Activated CD8-positive, alpha-beta memory T cell treated with anti-CD3 and anti-CD28 coated beads, Interleukin-2, amount 10 ng/mL, durations not matched to agents 7 days and 5 days (primary cell): ENCODE results near the gene ZNRD2. TPM values are rescaled to one million over a fixed set of nuclear protein-coding genes. Genes with fewer than 3 reads are reported as not detected.

Source experiments
- ATAC-seq: fragments of 150-1000 bp; cut with Tn5 transposase; one replicate; pipeline ENCODE4 v1.10.0; 2021; ENCODE audit warnings: moderate library complexity
- CTCF ChIA-PET: fragments of 350-600 bp; sonication (Branson Sonifier 250); formaldehyde crosslinking; loops from one replicate; lab custom pipeline; 2021; ENCODE audit warnings: antibody characterized with exemption; lab: Charles Lee
- DNase-seq: peaks from one replicate; pipeline ENCODE4 v3.0.0-alpha.2; 2020
- H3K27ac Mint-ChIP-seq: one replicate; pipeline ENCODE4 v1.8.0; 2021; ENCODE audit warnings: mild to moderate bottlenecking, mixed read lengths
- H3K27me3 Mint-ChIP-seq: one replicate; pipeline ENCODE4 v1.8.0; 2021; ENCODE audit warnings: mixed read lengths
- H3K36me3 Mint-ChIP-seq: one replicate; pipeline ENCODE4 v1.8.0; 2021; ENCODE audit warnings: mild to moderate bottlenecking, mixed read lengths
- H3K4me1 Mint-ChIP-seq: one replicate; pipeline ENCODE4 v1.8.0; 2021; ENCODE audit warnings: mixed read lengths
- H3K4me3 Mint-ChIP-seq: one replicate; pipeline ENCODE4 v1.8.0; 2021; ENCODE audit warnings: mild to moderate bottlenecking, moderate library complexity, mixed read lengths
- H3K9me3 Mint-ChIP-seq: one replicate; pipeline ENCODE4 v1.8.0; 2022; ENCODE audit warnings: low read depth, mixed read lengths
- total RNA-seq, 2 experiments: library from RNA; stranded (reverse); gene quantifications; one replicate each; pipeline ENCODE4 v1.2.3, GENCODE V29; 2021

The ZNRD2 gene
- total RNA-seq, 2 experiments from 2014 or later: 42.1 to 45.5 TPM

DNA sequence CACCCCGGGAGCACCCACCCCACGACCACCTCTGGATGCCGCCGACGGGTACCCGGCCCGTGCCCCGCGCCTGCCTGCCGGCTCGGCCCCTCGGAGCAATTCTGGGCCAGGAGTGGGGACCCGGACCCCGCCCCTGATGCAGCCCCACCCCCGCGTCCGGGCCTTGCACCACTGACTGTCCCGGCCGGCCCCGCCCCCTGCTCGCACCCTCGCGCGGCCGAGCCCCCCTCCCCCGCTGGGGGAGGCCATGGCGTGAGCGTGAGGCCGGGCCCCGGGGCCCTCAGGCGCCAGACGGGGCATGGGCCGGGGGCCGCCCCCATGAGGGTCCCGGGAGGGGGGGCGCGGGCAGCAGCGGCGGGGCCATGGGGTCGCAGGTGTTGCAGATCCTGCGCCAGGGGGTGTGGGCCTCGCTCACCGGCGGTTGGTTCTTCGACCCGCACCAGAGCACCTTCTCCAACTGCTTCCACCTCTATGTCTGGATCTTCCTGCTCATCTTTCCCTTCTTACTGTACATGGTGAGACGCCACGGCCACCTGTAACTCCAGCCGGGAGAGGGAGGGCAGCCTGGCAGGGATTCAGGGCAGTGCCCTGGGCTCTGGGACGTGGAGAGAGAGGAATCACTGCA lies 45.8 kb downstream of the ZNRD2 start:
- no peaks in the 10 kb centered on the region for H3K27me3 Mint-ChIP-seq
- H3K4me3 Mint-ChIP-seq: peak overlapping the region; percentile 85
- ATAC-seq (peak; percentile 1), DNase-seq (peak; percentile 52)
- peaks cover 24% of the 10 kb centered on the region for H3K36me3 Mint-ChIP-seq
- H3K9me3 Mint-ChIP-seq: no peaks in the 10 kb centered on the region
- peaks cover 38% of the 10 kb centered on the region for H3K4me1 Mint-ChIP-seq
- CTCF ChIA-PET: interaction anchor here (1.0 to 4.3 kb wide), 20 partner anchors 10 to 300 kb away, joined by 3 to 34 read pairs (median 6); partner anchors contain the start of genes FAM89B, KAT5, RNASEH2C and SIPA1
- peak overlapping the region; percentile 96 for H3K27ac Mint-ChIP-seq

DNA sequence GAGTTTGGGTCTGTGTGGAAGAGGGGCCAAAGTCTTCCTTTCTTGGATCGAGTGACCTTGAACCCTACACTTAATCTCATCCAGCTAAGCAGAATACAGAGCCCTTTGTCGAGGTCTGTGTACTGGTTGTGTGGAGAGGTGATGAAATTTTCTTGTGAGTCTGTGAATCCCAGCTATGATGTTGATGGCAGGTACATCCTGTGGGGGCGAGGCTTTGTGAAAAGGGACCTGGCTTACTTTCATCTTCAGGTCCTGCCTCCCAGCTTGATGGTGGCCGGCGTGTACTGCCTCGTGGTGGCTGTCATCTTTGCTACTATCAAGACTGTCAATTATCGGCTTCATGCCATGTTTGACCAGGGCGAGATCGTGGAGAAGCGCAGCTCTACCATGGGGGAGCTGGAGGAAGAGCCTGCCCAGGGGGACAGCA lies 46.3 kb downstream of the ZNRD2 start:
- H3K27me3 Mint-ChIP-seq: no peaks in the 10 kb centered on the region
- no peaks in the 10 kb centered on the region for H3K9me3 Mint-ChIP-seq
- ATAC-seq (no peak), DNase-seq (peak; percentile 62)
- peak overlapping the region; percentile 85 for H3K4me3 Mint-ChIP-seq
- H3K27ac Mint-ChIP-seq: peak overlapping the region; percentile 92
- peaks cover 24% of the 10 kb centered on the region for H3K36me3 Mint-ChIP-seq
- CTCF ChIA-PET: interaction anchor here (1.0 to 2.3 kb wide), 9 partner anchors 9 to 163 kb away, joined by 3 to 8 read pairs (median 4); partner anchors contain the start of genes SIPA1 and ZNRD2
- H3K4me1 Mint-ChIP-seq: peaks cover 34% of the 10 kb centered on the region

DNA sequence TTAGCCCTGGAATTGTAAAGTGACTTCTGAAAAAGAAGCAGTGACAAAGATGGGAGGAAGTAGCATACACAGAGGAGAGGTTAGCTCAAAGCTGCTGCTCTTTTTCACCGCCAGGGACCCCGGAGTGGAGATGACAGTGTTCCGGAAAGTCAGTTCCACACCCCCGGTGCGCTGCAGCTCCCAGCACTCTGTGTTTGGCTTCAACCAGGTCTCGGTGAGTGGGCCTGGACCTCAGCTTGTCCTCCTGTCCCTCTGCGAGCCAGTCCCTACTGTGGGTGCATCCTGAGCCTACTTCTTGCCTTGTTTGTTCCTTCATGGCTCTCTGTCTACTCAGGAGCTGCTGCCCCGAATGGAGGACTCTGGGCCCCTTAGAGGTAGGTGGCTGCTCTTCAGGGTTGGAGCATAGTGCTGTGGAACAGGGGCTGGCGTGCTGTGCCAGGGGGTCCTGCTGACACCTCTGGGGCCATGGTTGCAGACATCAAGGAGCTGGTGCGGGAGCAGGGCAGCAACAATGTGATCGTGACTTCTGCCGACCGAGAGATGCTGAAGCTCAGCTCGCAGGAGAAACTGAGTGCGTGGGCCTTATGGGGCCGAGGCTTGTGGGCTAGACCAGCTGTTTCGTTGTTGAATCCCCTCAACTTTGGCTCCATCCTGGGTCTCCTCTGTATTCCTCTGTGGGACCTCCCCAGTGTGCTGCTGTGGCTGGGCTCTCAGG lies 47.0 kb downstream of the ZNRD2 start:
- CTCF ChIA-PET: interaction anchor here (0.9 to 2.3 kb wide), 11 partner anchors 8 to 163 kb away, joined by 3 to 8 read pairs (median 4); partner anchors contain the start of genes FAM89B, KAT5, SIPA1 and ZNRD2
- H3K27me3 Mint-ChIP-seq: no peaks in the 10 kb centered on the region
- no peak for ATAC-seq
- H3K9me3 Mint-ChIP-seq: no peaks in the 10 kb centered on the region
- DNase-seq: no peak
- peaks cover 24% of the 10 kb centered on the region for H3K36me3 Mint-ChIP-seq
- peak overlapping the region; percentile 85 for H3K4me3 Mint-ChIP-seq
- H3K27ac Mint-ChIP-seq: peak overlapping the region; percentile 92
- peaks cover 29% of the 10 kb centered on the region for H3K4me1 Mint-ChIP-seq

DNA sequence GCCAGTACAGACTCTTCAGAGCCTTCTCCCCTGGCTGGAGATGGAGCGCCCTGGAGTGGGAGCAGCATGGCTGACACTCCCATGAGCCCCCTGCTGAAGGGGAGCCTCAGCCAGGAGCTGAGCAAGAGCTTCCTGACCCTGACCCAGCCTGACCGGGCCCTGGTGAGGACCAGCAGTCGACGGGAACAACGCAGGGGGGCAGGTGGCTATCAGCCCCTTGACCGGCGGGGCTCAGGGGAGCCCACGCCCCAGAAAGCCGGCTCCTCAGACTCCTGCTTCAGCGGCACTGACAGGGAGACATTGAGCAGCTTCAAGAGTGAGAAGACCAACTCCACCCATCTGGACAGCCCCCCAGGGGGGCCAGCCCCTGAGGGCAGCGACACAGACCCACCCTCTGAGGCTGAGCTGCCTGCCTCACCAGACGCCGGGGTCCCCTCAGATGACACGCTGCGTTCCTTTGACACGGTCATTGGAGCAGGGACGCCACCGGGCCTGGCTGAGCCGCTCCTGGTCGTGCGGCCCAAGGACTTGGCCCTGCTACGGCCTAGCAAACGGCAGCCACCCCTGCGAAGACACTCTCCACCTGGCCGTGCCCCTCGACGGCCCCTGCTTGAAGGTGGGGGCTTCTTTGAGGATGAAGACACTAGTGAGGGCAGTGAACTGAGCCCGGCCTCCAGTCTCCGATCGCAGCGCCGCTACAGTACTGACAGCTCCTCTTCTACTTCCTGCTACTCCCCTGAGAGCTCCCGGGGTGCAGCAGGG lies 47.9 kb downstream of the ZNRD2 start:
- CTCF ChIA-PET: interaction anchor here (0.9 to 2.3 kb wide), 7 partner anchors 8 to 94 kb away, joined by 3 to 8 read pairs (median 3); partner anchors contain the start of genes FAM89B, KAT5 and SIPA1
- no peak overlapping the region for H3K27ac Mint-ChIP-seq
- peaks cover 23% of the 10 kb centered on the region for H3K36me3 Mint-ChIP-seq
- no peak overlapping the region for H3K4me3 Mint-ChIP-seq
- H3K9me3 Mint-ChIP-seq: no peaks in the 10 kb centered on the region
- H3K27me3 Mint-ChIP-seq: no peaks in the 10 kb centered on the region
- ATAC-seq (no peak), DNase-seq (no peak)
- H3K4me1 Mint-ChIP-seq: peaks cover 20% of the 10 kb centered on the region

DNA sequence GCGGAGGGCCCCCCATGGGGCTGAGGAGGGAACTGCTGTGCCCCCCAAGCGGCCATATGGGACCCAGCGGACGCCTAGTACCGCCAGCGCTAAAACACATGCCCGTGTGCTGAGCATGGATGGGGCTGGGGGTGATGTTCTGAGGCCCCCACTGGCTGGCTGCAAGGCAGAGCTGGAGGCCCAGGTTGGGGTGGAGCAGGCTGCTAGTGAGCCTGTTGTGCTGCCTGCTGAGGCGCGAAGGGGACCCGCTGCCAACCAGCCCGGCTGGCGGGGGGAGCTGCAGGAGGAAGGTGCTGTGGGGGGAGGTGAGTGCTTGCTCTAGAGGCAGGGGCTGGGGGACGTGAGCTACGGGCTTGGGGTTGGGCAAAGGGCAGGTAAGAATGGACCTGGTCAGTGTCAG lies 48.5 kb downstream of the ZNRD2 start:
- H3K36me3 Mint-ChIP-seq: peaks cover 25% of the 10 kb centered on the region
- no peak for DNase-seq
- peaks cover 19% of the 10 kb centered on the region for H3K4me1 Mint-ChIP-seq
- CTCF ChIA-PET: interaction anchor here (1.4 kb wide), 1 partner anchor 33 kb away, joined by 3 read pairs; no protein-coding TSS in a partner anchor
- ATAC-seq: no peak
- H3K4me3 Mint-ChIP-seq: no peak overlapping the region
- no peaks in the 10 kb centered on the region for H3K27me3 Mint-ChIP-seq
- H3K27ac Mint-ChIP-seq: no peak overlapping the region
- no peaks in the 10 kb centered on the region for H3K9me3 Mint-ChIP-seq

DNA sequence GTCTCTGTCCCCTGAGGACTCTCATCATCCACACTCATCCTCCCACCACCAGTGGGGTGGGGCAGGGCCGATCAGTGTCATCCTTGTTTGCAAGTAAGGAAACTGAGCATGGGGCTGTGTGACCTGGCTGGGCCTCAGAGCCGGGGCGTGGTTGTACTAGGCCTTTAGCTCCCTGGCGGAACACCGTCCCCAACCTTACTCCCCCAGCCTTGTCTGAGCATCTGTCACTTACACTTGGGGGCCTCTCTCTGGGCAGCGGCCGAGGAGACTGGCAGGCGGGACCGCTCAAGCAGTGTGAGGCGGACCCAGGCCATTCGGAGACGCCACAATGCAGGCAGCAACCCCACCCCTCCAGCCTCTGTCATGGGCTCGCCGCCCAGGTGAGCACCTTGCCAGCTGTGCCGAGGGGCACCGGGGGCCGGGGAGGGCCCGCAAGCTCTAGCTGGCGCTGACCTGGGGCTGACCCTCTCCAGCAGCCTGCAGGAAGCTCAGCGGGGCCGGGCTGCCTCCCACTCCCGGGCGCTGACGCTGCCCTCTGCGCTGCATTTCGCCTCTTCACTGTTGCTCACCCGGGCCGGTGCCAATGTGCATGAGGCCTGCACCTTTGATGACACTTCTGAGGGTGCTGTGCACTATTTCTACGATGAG lies 49.1 kb downstream of the ZNRD2 start:
- ATAC-seq (no peak), DNase-seq (no peak)
- Mint-ChIP-seq H3K4me3 (no peak overlapping the region), H3K36me3 (peaks cover 27% of the 10 kb centered on the region), H3K27ac (no peak overlapping the region), H3K4me1 (peaks cover 19% of the 10 kb centered on the region), H3K27me3 (no peaks in the 10 kb centered on the region), H3K9me3 (no peaks in the 10 kb centered on the region)
- CTCF ChIA-PET: interaction anchor here (1.4 kb wide), 1 partner anchor 33 kb away, joined by 3 read pairs; no protein-coding TSS in a partner anchor

DNA sequence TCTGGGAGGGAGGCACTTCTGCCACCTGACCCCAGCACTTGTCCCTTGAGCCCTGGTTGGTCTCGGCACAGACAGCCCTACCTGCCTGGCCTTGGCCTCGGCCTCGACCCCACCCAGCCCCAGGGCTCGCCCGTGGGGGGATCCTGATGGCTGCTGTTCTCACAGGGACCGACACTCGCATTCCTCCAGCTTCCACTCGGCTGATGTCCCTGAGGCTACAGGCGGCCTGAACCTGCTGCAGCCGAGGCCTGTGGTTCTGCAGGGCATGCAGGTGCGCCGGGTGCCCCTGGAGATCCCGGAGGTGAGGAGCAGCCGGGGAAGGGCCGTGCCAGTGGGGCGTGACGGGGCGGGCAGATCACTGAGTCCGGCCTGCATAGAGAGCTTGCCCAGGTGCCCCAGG lies 50.4 kb downstream of the ZNRD2 start:
- Mint-ChIP-seq H3K9me3 (no peaks in the 10 kb centered on the region), H3K27me3 (no peaks in the 10 kb centered on the region), H3K27ac (no peak overlapping the region), H3K4me1 (peaks cover 19% of the 10 kb centered on the region), H3K36me3 (peaks cover 29% of the 10 kb centered on the region), H3K4me3 (no peak overlapping the region)
- ATAC-seq (no peak), DNase-seq (no peak)
- CTCF ChIA-PET: no interaction called here

DNA sequence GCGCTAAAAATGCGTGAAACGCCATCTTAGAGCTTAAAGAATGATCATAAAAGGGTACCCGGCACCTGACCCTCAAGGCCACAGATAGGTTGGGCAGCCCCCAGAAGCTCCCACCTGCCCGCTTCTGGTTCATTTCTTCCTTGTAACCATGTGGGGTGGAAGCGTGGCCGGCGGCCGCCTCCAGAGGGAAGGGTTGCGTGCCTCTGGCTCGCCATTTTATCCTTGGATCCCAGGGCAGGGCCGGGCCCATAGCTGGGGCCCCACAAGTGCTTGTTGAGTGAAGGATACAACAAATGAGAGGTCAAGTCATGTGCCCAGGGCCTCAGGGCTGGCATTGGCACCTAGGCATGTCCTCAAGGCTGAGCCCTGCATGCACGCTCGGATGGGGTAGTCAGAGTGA lies 51.2 kb downstream of the ZNRD2 start:
- Mint-ChIP-seq H3K27ac (no peak overlapping the region), H3K36me3 (peaks cover 32% of the 10 kb centered on the region)
- CTCF ChIA-PET: no interaction called here

More for the DNA sequence above, 51.2 kb downstream of the ZNRD2 start:
- ATAC-seq: no peak
- H3K4me3 Mint-ChIP-seq: no peak overlapping the region
- no peaks in the 10 kb centered on the region for H3K27me3 Mint-ChIP-seq
- H3K4me1 Mint-ChIP-seq: peaks cover 17% of the 10 kb centered on the region
- DNase-seq: no peak
- H3K9me3 Mint-ChIP-seq: no peaks in the 10 kb centered on the region

Other genes starting within 250 kb of the ZNRD2 start
- 10 to 100 TPM; 81.4 to 87.2 TPM for gene DPF2, start 236.6 kb upstream of the ZNRD2 start, total RNA-seq
- 1 to 10 TPM; 1.1 TPM for gene TIGD3, start 215.7 kb upstream of the ZNRD2 start, total RNA-seq
- 10 to 100 TPM; 19.4 to 25.1 TPM for gene SLC25A45, start 187.8 kb upstream of the ZNRD2 start, total RNA-seq
- gene FRMD8, start 183.8 kb upstream of the ZNRD2 start, total RNA-seq: 10 to 100 TPM; 52.0 to 56.7 TPM
- gene NEAT1, start 147.7 kb upstream of the ZNRD2 start, total RNA-seq: 100 to 1,000 TPM; 525 to 618 TPM
- gene MALAT1, start 71.4 kb upstream of the ZNRD2 start, total RNA-seq: 1,000 to 10,000 TPM; 4,026 to 5,234 TPM
- gene SCYL1, start 45.4 kb upstream of the ZNRD2 start, total RNA-seq: 10 to 100 TPM; 68.0 to 76.7 TPM
- gene LTBP3, start 12.1 kb upstream of the ZNRD2 start, total RNA-seq: 10 to 100 TPM; 46.2 to 46.8 TPM
- gene FAM89B, start 2.1 kb downstream of the ZNRD2 start, total RNA-seq: 10 to 100 TPM; 36.6 to 54.2 TPM
- 100 to 1,000 TPM; 138 to 140 TPM for gene EHBP1L1, start 5.6 kb downstream of the ZNRD2 start, total RNA-seq
- 1 to 10 TPM in 1 of 2 experiments, under 1 TPM in 1; 0.80 to 1.1 TPM for gene KCNK7, start 25.3 kb downstream of the ZNRD2 start, total RNA-seq
- gene MAP3K11, start 43.7 kb downstream of the ZNRD2 start, total RNA-seq: 10 to 100 TPM; 71.0 to 73.3 TPM
- 10 to 100 TPM; 54.9 to 57.1 TPM for gene PCNX3, start 45.3 kb downstream of the ZNRD2 start, total RNA-seq
- gene SIPA1, start 67.6 kb downstream of the ZNRD2 start, total RNA-seq: 100 to 1,000 TPM; 188 to 267 TPM
- gene RELA, start 92.4 kb downstream of the ZNRD2 start, total RNA-seq: 10 to 100 TPM; 81.3 to 82.0 TPM
- 10 to 100 TPM; 62.0 to 69.8 TPM for gene KAT5, start 141.8 kb downstream of the ZNRD2 start, total RNA-seq
- 100 to 1,000 TPM in 1 of 2 experiments, 10 to 100 TPM in 1; 90.5 to 109 TPM for gene RNASEH2C, start 150.3 kb downstream of the ZNRD2 start, total RNA-seq
- gene AP5B1, start 210.5 kb downstream of the ZNRD2 start, total RNA-seq: 10 to 100 TPM; 25.0 to 25.8 TPM
- gene OVOL1, start 216.6 kb downstream of the ZNRD2 start, total RNA-seq: not detected